Posterior cingulate gyrus (tissue), 11 donors: ENCODE data around the gene SNX17.

Experiments used
- DNase-seq, 10 donors: peaks; one replicate each; pipeline versions ENCODE4 v3.0.0 to v3.0.0-alpha.2; 2020 to 2021; ENCODE audit warnings: mixed read lengths in 3 of 10
- intact Hi-C: fragments of 100-400 bp; cut with DNase I; formaldehyde crosslinking; loops from one replicate; pipeline ENCODE4 v1.15.1; 2023

Gene SNX17

GRCh38 chr2:27380626-27381545 is 10.5 kb downstream of the SNX17 start, which contains the start of gene ZNF513:
Gene ZNF513, minus strand, starts transcription at chr2:27380734. Its CDS starts 208 bp downstream, at chr2:27380526.
- intact Hi-C loops, result loop anchor here (1.0 to 5.0 kb wide), 3 partner anchors 11 to 46 kb away; partner anchors contain the start of genes EIF2B4, NRBP1, PPM1G and SNX17
- DNase-seq, result peak; percentile 97 to 100 (median 98)

DNA sequence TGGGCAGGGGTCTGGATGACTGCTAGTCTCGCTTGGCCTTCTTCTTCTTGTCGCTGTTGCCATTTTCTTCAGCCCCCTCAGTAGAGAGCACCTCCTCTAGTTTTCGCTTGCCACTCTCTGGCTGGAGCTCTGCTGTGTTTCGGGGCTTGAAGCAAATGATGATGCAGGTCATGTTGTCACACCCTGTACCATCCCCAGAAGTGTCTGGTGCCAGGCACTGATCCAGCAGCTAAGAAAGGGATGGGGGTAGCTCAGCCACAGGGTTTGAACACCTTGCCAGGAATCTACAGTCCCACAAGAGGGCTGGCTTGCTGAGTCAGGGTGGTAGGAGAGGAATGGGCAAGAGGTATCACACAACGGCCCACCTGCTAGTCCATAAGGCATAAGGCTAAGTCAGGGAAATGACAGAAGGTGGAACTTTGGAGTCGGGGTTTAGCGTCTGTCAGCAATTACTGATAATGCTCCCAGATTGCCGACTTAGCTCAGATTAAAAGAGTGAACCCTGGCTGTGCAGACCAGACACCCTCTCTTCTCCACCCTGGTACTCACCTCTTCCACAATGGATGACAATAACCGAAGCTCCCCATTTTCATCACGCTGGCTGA is 11.3 kb downstream of the SNX17 start:
- no peak for DNase-seq
- intact Hi-C loops, result loop anchor here (2.0 to 5.0 kb wide), 2 partner anchors 27 to 46 kb away; partner anchors contain the start of genes NRBP1 and PPM1G

DNA sequence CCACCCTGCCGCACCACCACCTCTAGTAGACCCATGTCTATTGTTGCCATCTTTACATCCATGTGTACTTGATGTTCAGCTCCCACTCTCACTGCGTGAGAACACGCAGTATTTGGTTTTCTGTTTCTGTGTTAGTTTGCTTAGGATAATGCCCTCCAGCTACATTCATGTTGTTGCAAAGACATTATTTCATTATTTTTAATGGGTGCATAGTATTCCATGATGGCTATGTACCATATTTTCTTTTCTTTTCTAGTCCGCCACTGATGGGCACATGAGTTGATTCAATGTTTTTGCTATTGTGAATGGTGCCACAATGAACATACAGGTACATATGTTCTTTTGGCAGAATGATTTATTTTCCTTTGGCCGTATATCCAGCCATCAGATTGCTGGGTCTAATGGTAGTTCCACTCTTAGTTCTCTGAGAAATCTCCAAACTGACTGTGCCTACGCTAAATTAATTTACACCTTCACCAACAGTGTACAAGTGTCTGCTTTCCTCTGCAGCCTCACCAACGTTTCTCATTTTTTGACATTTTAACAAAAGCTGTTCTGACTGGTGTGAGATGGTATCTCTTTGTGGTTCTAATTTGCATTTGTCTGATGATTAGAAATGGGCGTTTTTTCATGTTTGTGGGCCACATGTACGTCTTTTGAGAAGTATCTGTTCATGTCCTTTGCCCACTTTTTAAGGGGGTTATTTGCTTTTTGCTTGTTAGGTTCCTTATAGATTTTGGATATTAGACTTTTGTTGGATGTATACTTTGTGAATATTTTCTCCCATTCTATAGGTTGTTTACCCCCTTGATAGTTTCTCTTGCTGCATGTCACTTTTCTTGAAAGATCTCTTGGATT is 20.6 kb downstream of the SNX17 start:
- no peak for DNase-seq
- intact Hi-C loops, result no loop called here

DNA sequence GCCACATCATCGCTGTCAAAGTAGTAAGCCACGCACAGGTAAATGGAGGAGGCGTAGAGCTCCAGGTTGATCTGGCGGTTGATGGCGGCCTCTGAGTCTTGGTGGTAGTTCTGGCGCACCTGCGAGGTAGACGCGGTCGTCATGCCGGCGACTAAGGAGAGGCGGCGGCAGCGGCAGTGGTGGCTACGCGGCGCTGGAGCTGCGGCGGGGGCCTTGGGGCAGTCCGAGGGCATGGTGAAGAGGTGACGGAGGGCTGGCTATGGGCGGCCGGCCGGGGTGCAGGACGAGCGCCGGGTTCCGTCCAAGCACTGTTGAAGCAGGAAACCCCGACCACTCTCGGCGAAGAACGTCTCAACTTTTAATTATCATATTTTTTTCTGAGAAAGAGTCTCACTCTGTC is 22.8 kb downstream of the SNX17 start:
- intact Hi-C loops, result no loop called here
- peak in 1 of 10 donors; percentile 84 for DNase-seq

- intact Hi-C loops, result no loop called here
- no peak for DNase-seq
Measured at GRCh38 chr2:27398962-27399361, 28.5 kb downstream of the SNX17 start.

- no peak for DNase-seq
- intact Hi-C loops, result no loop called here
Measured at GRCh38 chr2:27400348-27401135, 30.1 kb downstream of the SNX17 start.

- intact Hi-C loops, result loop anchor here (2.0 kb wide), 1 partner anchor 27 kb away; the partner anchor contains the start of gene ZNF513
- no peak for DNase-seq
Measured at GRCh38 chr2:27407798-27408491, 37.5 kb downstream of the SNX17 start.

DNA sequence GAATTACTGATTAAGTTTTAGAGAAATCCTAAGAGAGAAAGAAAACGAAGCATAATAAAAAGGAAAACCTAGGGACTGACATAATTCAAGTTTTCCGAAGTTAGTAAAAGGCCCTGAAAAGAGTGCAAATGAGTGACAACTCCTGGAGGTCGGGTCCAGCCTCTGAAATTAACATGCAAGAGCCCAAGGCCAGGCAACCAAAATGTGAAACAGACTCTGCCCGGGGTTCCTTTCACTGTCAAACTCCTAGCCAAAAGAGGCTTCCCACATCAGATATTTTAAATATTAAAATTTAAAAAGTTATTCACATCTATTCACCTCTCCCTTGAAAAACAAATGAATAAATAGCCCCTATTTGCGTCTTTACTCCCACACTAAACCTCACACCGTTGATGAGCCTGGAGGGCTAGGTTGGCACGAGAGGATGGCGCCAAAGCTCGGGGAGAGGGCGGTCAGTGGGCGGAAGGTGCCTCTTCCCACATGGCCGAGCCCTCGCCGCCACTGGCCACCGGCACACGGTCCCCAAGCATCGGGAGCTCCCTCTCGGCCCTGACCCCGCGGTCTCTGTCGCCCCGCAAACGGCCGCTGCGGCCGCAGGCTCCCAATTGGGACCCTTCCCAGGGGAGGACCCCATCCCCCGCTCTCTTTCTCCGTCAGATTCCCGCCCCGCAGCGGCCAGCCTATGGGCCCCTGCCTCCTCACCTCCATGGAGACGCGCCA is 38.3 kb downstream of the SNX17 start:
- DNase-seq, result no peak
- intact Hi-C loops, result loop anchor here (1.0 to 2.0 kb wide), 3 partner anchors 20 to 38 kb away; partner anchors contain the start of genes EIF2B4, NRBP1, SNX17 and ZNF513

DNA sequence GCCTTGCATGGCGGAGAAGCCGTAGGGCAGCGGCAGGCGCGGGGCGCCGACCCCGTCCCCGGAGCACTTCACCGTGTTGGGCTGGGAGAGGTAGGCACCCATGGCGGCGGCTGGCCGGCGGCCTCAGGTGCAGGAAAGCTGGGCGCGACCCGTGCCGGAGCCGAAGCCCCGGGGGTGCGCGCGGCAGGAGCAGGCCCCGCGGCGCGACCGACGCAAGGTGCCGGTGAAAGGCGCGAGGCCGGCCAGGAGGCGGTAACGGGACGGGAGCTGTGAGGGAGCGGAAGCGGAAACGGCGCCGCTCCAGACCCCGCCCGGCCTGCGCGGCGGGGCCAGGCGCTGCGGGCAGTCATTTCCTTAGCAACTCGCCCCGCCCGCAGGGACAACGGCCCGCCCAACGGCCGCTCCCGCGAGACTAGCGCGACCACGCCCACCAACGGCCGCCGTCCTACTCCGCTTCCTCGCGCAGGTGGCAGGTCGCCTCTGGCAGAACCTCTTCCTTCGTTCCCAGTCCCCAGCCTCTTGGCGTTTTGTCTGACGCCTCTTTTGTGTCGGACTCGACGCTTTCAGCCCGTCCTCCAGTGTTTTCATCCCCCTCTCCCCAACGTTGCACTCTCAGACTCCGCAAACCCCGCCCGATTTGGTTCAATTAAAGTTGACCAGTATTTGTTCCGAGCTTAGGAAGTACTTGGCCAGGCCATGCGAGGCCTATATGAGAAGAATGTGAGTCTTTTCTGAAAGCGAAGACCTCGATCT is 39.1 kb downstream of the SNX17 start, which contains the start of gene PPM1G:
Gene PPM1G (minus strand): TSS at position 271 of the 753 bp plus-strand sequence. CDS start 169 bp downstream, at position 102.
- peak; percentile 93 to 100 (median 97) for DNase-seq

GRCh38 chr2:27412419-27413152 is 42.2 kb downstream of the SNX17 start:
- DNase-seq, result no peak
- intact Hi-C loops, result no loop called here

More for the DNA sequence above, 39.1 kb downstream of the SNX17 start, which contains the start of gene PPM1G:
- intact Hi-C loops, result loop anchor here (1.0 to 2.0 kb wide), 3 partner anchors 19 to 39 kb away; partner anchors contain the start of genes EIF2B4, NRBP1, SNX17 and ZNF513

GRCh38 chr2:27416151-27416550 is 45.7 kb downstream of the SNX17 start:
- DNase-seq, result no peak
- intact Hi-C loops, result no loop called here

DNA sequence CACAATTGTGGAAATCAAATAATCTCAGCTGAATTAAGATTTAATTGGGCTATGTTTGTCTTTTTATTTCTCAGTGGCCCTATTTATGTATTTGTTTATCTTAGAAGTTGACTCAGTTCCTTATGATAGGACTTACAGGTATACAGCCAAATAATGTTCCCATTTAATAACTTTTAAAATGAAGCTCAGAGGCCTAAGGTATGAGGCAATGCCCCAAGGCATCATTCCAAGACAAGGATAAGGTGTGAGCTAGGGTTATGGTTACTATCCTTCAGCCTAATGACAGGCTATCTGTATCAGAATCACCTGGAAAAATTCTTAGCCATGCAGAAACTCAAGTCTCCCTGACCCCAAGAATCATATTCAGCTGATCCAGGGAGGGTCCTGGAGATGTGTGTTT is 50.6 kb downstream of the SNX17 start:
- intact Hi-C loops, result no loop called here
- DNase-seq, result no peak

DNA sequence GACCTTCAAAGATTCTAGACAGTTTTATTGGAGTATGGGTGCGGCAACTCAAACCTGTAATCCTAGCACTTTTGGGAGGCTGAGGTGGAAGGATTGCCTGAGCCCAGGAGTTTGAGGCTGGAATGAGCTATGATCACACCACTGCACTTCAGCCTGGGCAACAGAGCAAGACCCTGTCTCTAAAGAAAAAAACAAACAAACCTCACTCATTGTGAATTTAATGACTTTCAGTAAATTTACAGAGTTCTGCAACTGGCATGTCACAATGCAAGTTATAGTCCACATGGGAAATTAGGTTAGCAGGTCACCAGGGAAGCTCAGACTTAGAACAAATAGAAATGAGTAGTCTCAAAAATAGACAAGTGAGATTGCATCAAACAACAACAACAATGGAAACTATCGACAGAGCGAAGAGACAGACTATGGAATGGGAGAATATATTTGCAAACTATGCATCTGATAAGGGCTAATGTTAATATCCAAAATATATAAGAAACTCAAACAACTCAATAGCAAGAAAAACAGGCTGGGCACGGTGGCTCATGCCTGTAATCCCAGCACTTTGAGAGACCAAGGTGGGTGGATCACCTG is 51.3 kb downstream of the SNX17 start:
- intact Hi-C loops, result no loop called here
- DNase-seq, result peak in 1 of 10 donors; percentile 37

- peak in 1 of 10 donors; percentile 30 for DNase-seq
- intact Hi-C loops, result no loop called here
Measured at GRCh38 chr2:27422958-27423357, 52.5 kb downstream of the SNX17 start.

DNA sequence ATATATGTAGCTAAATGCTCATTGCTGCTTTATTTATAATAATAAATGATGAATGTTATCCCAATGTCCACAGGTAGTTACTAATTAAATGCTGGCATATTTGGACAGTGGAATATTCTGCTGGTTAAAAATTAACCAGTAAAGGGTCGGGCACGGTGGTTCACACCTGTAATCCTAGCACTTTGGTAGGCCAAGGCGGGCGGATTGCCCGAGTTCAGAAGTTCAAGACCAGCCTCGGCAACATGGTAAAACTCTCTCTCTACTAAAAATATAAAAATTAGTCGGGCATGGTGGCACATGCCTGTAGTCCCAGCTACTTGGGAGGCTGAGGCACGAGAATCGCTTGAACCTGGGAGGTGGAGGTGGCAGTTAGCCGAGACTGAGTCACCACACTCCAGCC is 54.6 kb downstream of the SNX17 start:
- intact Hi-C loops, result loop anchor here (5.0 kb wide), 1 partner anchor 43 kb away; the partner anchor contains the start of gene ZNF513

More for the DNA sequence above, 54.6 kb downstream of the SNX17 start:
- DNase-seq, result peak in 1 of 10 donors; percentile 12
